Measurements from ENCODE around the gene LYZL6. TPM values are rescaled to one million over a fixed set of nuclear protein-coding genes. Genes with fewer than 3 reads are reported as not detected.

The LYZL6 gene
- polyA plus RNA-seq (ENCODE audit: insufficient read length): not detected

- no peak for DNase-seq
Observed at GRCh38 chr17:35943537-35943936, at the start of gene LYZL6. Gene LYZL6 (minus strand): TSS chr17:35943713. CDS start chr17:35939356, 4,357 bp downstream.

- no peak for DNase-seq
Observed at GRCh38 chr17:35991075-35991474, 47.6 kb upstream of the LYZL6 start.

GRCh38 chr17:35988164-35988563 lies 44.7 kb upstream of the LYZL6 start:
- no peak for DNase-seq

- no peak for DNase-seq
Observed at GRCh38 chr17:35986643-35987042, 43.1 kb upstream of the LYZL6 start, which contains the start of gene CCL14. Gene CCL14 (minus strand): TSS chr17:35986729. CDS start chr17:35986649, 80 bp downstream.

- DNase-seq: no peak
Observed at GRCh38 chr17:35984140-35984539, 40.6 kb upstream of the LYZL6 start.

GRCh38 chr17:35982409-35983191 lies 39.1 kb upstream of the LYZL6 start:
- no peak for DNase-seq

- no peak for DNase-seq
Observed at GRCh38 chr17:35981908-35982330, 38.4 kb upstream of the LYZL6 start.

- DNase-seq: no peak
Observed at GRCh38 chr17:35981246-35981645, 37.7 kb upstream of the LYZL6 start, which contains the start of gene CCL16. Gene CCL16 (minus strand): TSS chr17:35981497. CDS start chr17:35981420, 77 bp downstream.

- DNase-seq: no peak
Observed at GRCh38 chr17:35978346-35978745, 34.8 kb upstream of the LYZL6 start.

- DNase-seq: no peak
Observed at GRCh38 chr17:35977509-35977908, 34.0 kb upstream of the LYZL6 start.

GRCh38 chr17:35973333-35974260 lies 30.1 kb upstream of the LYZL6 start:
- no peak for DNase-seq

GRCh38 chr17:35972945-35973332 lies 29.4 kb upstream of the LYZL6 start:
- no peak for DNase-seq

- DNase-seq: no peak
Observed at GRCh38 chr17:35972535-35972934, 29.0 kb upstream of the LYZL6 start.

- DNase-seq: no peak
Observed at GRCh38 chr17:35972066-35972465, 28.6 kb upstream of the LYZL6 start.

- DNase-seq: peak; percentile 82
Observed at GRCh38 chr17:35969558-35970380, 26.3 kb upstream of the LYZL6 start.

GRCh38 chr17:35968520-35969054 lies 25.1 kb upstream of the LYZL6 start:
- no peak for DNase-seq

- no peak for DNase-seq
Observed at GRCh38 chr17:35965272-35965671, 21.8 kb upstream of the LYZL6 start.

GRCh38 chr17:35963663-35964062 lies 20.1 kb upstream of the LYZL6 start:
- DNase-seq: no peak

GRCh38 chr17:35953720-35954119 lies 10.2 kb upstream of the LYZL6 start:
- DNase-seq: no peak

- DNase-seq: no peak
Observed at GRCh38 chr17:35949401-35949800, 5.9 kb upstream of the LYZL6 start.

- no peak for DNase-seq
Observed at GRCh38 chr17:35948092-35948491, 4.6 kb upstream of the LYZL6 start.

- DNase-seq: no peak
Observed at GRCh38 chr17:35947156-35947585, 3.7 kb upstream of the LYZL6 start.
